Measurements from ENCODE around the gene EYA4.

- TF ChIP-seq CTCF (IDR thresholded peaks at IDR 0.05), result no peak
- TF ChIP-seq ZFX (IDR thresholded peaks at IDR 0.05; ENCODE audit: borderline replicate concordance), result no peak
Observed at GRCh38 chr6:133460101-133460500, 218.9 kb downstream of the EYA4 start.

All from 22Rv1 (cell line).